Thyroid gland (tissue), 4 donors: ENCODE results near the gene PABPN1L. TPM values are rescaled to one million over a fixed set of nuclear protein-coding genes. Genes with fewer than 3 reads are reported as not detected.

Experiments
- DNase-seq, 2 donors: peaks; one replicate each; pipeline ENCODE4 v3.0.0-alpha.2; 2019
- H3K27ac ChIP-seq, 3 donors: fragments of 200-600 bp; sonication (generic); 1 replicate in 2 of 3; 2 replicates in 1 of 3; pipeline ENCODE4 v1.5.1; 2016 to 2019; ENCODE audit warnings: mild to moderate bottlenecking in 1 of 3, moderate library complexity in 1 of 3
- H3K27me3 ChIP-seq: fragments of 200-600 bp; sonication (generic); one replicate; pipeline ENCODE4 v1.5.1; 2019
- H3K36me3 ChIP-seq, 2 donors: fragments of 200-600 bp; sonication (generic); one replicate each; pipeline ENCODE4 v1.5.1; 2016 to 2019
- H3K4me1 ChIP-seq, 2 donors: fragments of 200-600 bp; sonication (generic); one replicate each; pipeline ENCODE4 v1.5.1; 2017 to 2019
- H3K4me3 ChIP-seq, 3 donors: fragments of 200-600 bp; sonication (generic); replicated peaks in 1 of 3; 1 replicate in 2 of 3; 2 replicates in 1 of 3; pipeline ENCODE4 v1.5.1; 2016; ENCODE audit warnings: mild to moderate bottlenecking in 1 of 3
- H3K9me3 ChIP-seq: fragments of 200-600 bp; sonication (generic); one replicate; pipeline ENCODE4 v1.5.1; 2017
- CTCF ChIP-seq, 6 experiments: fragments of 200-600 bp in 3 of 6; fragments of 450-650 bp in 3 of 6; sonication (generic) in 3 of 6; IDR thresholded peaks; one replicate each; pipeline ENCODE4 v1.5.1; 2016 to 2019; ENCODE audit warnings: antibody characterized with exemption in 6 of 6, mild to moderate bottlenecking in 2 of 6, inconsistent platforms in 1 of 6, moderate library complexity in 1 of 6
- POLR2A ChIP-seq, 2 donors: fragments of 450-650 bp; IDR thresholded peaks; one replicate each; pipeline ENCODE4 v1.6.1; 2017; ENCODE audit warnings: antibody characterized with exemption in 2 of 2, mild to moderate bottlenecking in 2 of 2, moderate library complexity in 1 of 2
- WGBS, 2 donors: methylation state at CpG; one replicate each; pipeline ENCODE4 v1.1.5; 2017; 5-methylcytosine and 5-hydroxymethylcytosine counted together
- intact Hi-C: fragments of 100-400 bp; cut with DNase I; formaldehyde crosslinking; loops from one replicate; pipeline ENCODE4 v1.15.1; 2023
- total RNA-seq, 4 donors: library from RNA; depleted of rRNA; stranded (reverse); fragments of >200 nt; gene quantifications; one replicate each; pipeline ENCODE4 v1.2.3, GENCODE V29; 2016

Gene PABPN1L
- total RNA-seq, 4 donors from 2014 or later, result not detected

- TF ChIP-seq POLR2A (IDR thresholded peaks at IDR 0.05) (no peak), CTCF (IDR thresholded peaks at IDR 0.05) (no peak)
- WGBS, 2 donors, result 49 to 54% methylated on average over 21 to 37 of the region's 37 CpGs
- no peak overlapping the region for H3K4me3 ChIP-seq
- H3K36me3 ChIP-seq, result no peaks in the 10 kb centered on the region
- no peak for DNase-seq
- no peaks in the 10 kb centered on the region for H3K9me3 ChIP-seq
- no peaks in the 10 kb centered on the region for H3K4me1 ChIP-seq
- intact Hi-C loops, result no loop called here
- no peak overlapping the region for H3K27ac ChIP-seq
- no peaks in the 10 kb centered on the region for H3K27me3 ChIP-seq
Observed at GRCh38 chr16:88870608-88871348, 4.3 kb upstream of the PABPN1L start.

- no peak for DNase-seq
- no peak for TF ChIP-seq CTCF (IDR thresholded peaks at IDR 0.05)
- no peak for TF ChIP-seq POLR2A (IDR thresholded peaks at IDR 0.05)
- intact Hi-C loops, result no loop called here
- no peaks in the 10 kb centered on the region for H3K4me1 ChIP-seq
- WGBS, 2 donors, result 81 to 84% methylated on average over 6 to 9 of the region's 9 CpGs
- no peaks in the 10 kb centered on the region for H3K9me3 ChIP-seq
- H3K4me3 ChIP-seq, result no peak overlapping the region
- no peaks in the 10 kb centered on the region for H3K27me3 ChIP-seq
- H3K27ac ChIP-seq, result no peak overlapping the region
- H3K36me3 ChIP-seq, result no peaks in the 10 kb centered on the region
Observed at GRCh38 chr16:88869673-88869980, 3.2 kb upstream of the PABPN1L start.

- H3K27ac ChIP-seq, result no peak overlapping the region
- intact Hi-C loops, result no loop called here
- H3K4me1 ChIP-seq, result no peaks in the 10 kb centered on the region
- 84 to 86% methylated on average over 21 to 26 of the region's 27 CpGs for WGBS, 2 donors
- H3K4me3 ChIP-seq, result no peak overlapping the region
- TF ChIP-seq POLR2A (IDR thresholded peaks at IDR 0.05) (no peak), CTCF (IDR thresholded peaks at IDR 0.05) (no peak)
- H3K9me3 ChIP-seq, result no peaks in the 10 kb centered on the region
- no peaks in the 10 kb centered on the region for H3K36me3 ChIP-seq
- no peaks in the 10 kb centered on the region for H3K27me3 ChIP-seq
- no peak for DNase-seq
Observed at GRCh38 chr16:88868974-88869672, 2.7 kb upstream of the PABPN1L start.

GRCh38 chr16:88867581-88868246 is 1.3 kb upstream of the PABPN1L start:
- H3K4me3 ChIP-seq, result no peak overlapping the region
- H3K4me1 ChIP-seq, result no peaks in the 10 kb centered on the region
- no peaks in the 10 kb centered on the region for H3K9me3 ChIP-seq
- no peak for TF ChIP-seq CTCF (IDR thresholded peaks at IDR 0.05)
- no peak for TF ChIP-seq POLR2A (IDR thresholded peaks at IDR 0.05)
- H3K36me3 ChIP-seq, result no peaks in the 10 kb centered on the region
- intact Hi-C loops, result no loop called here
- no peak overlapping the region for H3K27ac ChIP-seq
- no peak for DNase-seq
- 89 to 94% methylated on average over 13 of the region's 24 CpGs for WGBS, 2 donors
- H3K27me3 ChIP-seq, result no peaks in the 10 kb centered on the region

- intact Hi-C loops, result no loop called here
- no peak for DNase-seq
Observed at GRCh38 chr16:88865742-88866141, 718 bp downstream of the PABPN1L start.

More at GRCh38 chr16:88865742-88866141, 718 bp downstream of the PABPN1L start:
- Histone ChIP-seq H3K27me3 (no peaks in the 10 kb centered on the region), H3K36me3 (peaks cover 8 to 17% of the 10 kb centered on the region in 2 donors), H3K9me3 (no peaks in the 10 kb centered on the region), H3K27ac (no peak overlapping the region), H3K4me1 (no peaks in the 10 kb centered on the region), H3K4me3 (no peak overlapping the region)
- 98 to 100% methylated on average over 4 to 9 of the region's 15 CpGs for WGBS, 2 donors
- no peak for TF ChIP-seq POLR2A (IDR thresholded peaks at IDR 0.05)
- no peak for TF ChIP-seq CTCF (IDR thresholded peaks at IDR 0.05)
